GM18505 (cell line): ENCODE measurements around the gene ACVRL1.

Experiments
- ATAC-seq: cut with Tn5 transposase; IDR thresholded peaks from one replicate; pipeline ENCODE4 v1.9.1; 2021; ENCODE audit not compliant: unreplicated experiment
- POLR2A ChIP-seq: IDR thresholded peaks from 4 replicates; pipeline ENCODE4 v1.6.1; 2011; ENCODE audit warnings: borderline replicate concordance; ENCODE audit not compliant: insufficient read depth, insufficient read length; ENCODE audit errors: extremely low read depth

ACVRL1 gene

GRCh38 chr12:51887476-51888315 lies 19.6 kb upstream of the ACVRL1 start, which contains the start of gene ANKRD33:
Gene ANKRD33 (plus strand): TSS chr12:51888103. CDS start chr12:51888187, 84 bp downstream.
- no peak for TF ChIP-seq POLR2A
- no peak for ATAC-seq

DNA sequence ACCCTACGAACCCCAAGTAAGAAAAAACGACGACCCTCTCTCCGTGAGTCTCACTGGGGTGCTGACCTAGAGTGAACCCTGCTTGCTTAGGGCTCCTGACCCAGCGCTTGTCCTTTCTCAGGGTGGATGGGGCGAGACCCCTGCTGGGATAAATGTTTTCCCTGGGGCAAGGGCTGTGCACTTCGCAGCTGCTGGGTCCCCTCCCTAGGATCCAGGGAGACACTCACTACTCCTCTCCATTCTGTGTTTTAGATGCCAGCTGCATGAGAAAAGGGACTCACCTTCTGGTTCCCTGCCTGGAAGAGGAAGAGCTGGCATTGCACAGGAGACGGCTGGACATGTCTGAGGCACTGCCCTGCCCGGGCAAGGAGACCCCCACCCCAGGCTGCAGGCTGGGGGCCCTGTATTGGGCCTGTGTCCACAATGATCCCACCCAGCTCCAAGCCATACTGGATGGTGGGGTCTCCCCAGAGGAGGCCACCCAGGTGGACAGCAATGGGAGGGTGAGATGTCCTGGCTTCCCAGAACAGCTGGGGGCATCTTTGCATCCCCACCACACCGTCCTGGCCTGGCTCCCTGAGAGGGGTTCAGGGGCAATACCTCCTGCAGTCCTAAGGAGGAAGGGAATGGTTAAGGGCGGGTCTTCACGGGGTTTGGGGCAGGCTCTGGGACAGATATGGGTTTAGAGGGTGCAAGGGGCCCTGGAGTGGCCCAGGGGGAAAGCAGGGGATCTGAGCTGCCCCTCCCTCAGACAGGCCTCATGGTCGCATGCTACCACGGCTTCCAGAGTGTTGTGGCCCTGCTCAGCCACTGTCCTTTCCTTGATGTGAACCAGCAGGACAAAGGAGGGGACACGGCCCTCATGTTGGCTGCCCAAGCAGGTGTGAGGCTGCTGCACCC lies 18.7 kb upstream of the ACVRL1 start:
- no peak for ATAC-seq
- TF ChIP-seq POLR2A, result no peak

GRCh38 chr12:51889216-51890132 lies 17.8 kb upstream of the ACVRL1 start:
- no peak for TF ChIP-seq POLR2A
- no peak for ATAC-seq

DNA sequence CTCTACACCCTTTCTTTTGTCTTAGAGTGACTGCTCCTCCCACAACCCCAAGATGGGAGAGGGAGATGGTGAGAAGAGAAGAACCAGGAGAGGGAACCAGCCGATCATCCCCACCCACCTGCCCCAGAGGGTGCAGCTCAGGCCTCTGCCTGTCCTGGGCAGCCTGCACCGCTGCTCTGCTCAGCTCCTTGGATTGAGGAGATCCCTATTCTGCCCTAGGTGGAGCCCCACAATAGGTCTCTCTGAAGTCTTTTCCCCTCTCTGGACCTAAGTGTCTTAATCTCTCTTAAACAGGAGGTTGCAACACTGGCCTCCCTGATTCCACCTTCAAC lies 17.2 kb upstream of the ACVRL1 start:
- ATAC-seq, result no peak
- no peak for TF ChIP-seq POLR2A

DNA sequence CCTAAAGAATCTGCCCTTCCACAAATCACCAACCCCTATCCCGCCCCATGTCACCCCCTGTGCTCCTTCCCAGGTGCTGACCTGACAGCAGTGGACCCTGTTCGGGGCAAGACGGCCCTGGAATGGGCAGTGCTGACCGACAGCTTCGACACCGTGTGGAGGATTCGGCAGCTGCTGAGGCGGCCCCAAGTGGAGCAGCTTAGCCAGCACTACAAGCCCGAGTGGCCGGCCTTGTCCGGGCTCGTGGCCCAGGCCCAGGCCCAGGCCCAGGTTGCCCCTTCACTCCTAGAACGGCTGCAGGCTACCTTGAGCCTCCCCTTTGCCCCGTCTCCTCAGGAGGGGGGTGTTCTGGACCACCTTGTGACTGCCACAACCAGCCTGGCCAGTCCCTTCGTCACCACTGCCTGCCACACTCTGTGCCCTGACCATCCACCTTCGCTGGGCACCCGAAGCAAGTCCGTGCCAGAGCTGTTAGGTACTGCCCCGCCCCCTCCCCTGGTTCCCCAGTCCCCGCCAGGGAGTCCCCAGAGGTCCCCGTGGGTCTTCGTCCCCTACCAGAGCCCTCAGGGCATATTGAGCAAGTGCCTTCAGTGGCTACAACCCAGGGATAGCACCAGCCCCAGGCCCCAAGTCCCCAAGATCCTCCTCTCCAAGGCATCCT lies 16.7 kb upstream of the ACVRL1 start:
- no peak for ATAC-seq

DNA sequence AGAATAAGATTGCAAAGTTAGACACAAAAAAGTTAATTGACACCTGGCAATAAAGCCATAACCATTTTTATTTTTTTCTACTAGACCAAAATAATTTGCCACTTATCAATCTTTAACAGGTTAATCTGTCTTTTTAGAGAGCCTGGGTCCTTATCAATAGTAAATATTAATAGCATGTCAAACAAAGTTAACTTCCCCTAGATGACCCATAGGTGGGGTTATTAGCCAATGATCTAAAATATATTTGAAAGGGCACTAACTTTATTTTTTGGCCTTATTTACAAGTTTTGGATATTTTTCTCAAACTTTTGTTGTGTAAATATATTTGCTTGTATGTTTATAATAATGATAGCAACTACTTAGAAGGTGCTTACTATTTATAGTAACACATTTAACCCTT lies 15.5 kb upstream of the ACVRL1 start:
- no peak for ATAC-seq
- TF ChIP-seq POLR2A, result no peak

More for the DNA sequence above, 16.7 kb upstream of the ACVRL1 start:
- TF ChIP-seq POLR2A, result no peak

DNA sequence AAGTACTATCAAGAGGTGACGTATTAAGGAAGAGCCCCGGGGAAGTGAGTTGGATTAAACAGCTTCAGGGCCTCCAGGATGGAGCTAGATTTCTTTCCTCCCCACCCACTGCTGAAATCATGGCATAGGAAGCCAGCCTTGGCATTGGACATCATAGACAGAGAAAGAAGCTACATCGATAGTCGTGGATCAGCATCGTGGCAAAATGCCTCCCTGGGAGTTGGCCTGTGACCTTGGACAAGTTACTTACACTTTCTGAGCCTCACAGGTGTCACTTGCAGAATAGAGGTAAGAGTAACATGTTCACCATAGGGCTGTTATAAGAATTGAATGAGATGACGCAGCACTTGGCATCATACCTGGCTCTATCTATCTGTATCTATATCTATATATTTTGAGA lies 13.5 kb upstream of the ACVRL1 start:
- no peak for ATAC-seq
- no peak for TF ChIP-seq POLR2A

DNA sequence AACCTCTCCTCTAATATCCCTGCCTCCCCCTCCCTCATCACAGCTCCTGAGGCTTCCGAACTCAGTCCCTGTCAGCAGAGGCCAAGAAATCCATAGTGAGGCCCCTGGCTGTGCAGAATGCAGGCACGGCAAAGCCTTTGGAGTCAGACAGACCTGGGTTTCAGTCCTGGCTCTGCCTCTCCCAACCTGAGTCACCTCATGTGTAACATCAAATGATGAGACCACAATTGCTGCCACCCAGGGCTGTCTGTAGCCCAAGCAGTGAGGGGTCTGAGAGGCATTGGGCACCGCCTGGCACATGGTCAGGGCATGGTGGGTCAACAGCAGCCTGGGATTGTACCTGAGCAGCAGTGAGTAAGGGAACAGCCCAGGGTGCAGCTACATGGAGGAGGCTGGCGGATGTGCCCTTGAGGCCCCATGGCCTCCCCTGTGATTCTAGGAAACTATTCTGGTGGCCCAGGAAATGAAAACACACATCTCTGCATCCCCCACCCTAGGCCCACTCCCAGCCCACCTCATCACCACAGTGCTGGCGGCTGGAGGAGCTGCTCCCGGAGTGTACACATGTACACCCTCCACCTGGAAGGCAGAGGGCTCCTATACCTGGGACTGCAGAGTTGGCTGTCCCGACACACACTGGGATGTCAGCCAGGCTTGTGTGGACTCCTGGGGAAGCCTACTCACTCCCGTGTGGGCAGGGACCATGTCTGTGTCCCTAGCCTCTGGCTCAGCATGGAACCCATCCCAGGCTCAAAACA lies 11.7 kb upstream of the ACVRL1 start:
- no peak for ATAC-seq
- TF ChIP-seq POLR2A, result no peak

DNA sequence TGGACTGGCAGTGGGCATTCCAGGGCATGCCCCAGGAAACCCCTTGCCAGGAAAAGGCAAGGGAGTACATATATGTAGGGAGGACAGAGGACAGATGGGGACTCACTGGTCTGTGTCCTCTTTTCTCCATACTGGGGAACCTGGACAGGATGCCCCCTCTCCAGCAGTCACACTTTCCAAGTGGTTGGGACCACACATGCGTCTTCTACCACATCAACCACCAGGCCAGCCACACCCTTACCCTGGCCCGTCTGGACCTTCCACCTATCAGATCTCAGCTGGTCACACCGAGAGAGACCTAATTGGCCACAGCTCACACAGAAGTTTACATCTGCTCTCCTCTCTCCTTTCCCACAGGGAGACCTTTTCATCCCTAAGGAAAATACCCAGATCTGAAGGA lies 11.1 kb upstream of the ACVRL1 start:
- no peak for TF ChIP-seq POLR2A
- no peak for ATAC-seq

GRCh38 chr12:51897181-51897580 lies 10.1 kb upstream of the ACVRL1 start:
- no peak for ATAC-seq
- TF ChIP-seq POLR2A, result no peak

DNA sequence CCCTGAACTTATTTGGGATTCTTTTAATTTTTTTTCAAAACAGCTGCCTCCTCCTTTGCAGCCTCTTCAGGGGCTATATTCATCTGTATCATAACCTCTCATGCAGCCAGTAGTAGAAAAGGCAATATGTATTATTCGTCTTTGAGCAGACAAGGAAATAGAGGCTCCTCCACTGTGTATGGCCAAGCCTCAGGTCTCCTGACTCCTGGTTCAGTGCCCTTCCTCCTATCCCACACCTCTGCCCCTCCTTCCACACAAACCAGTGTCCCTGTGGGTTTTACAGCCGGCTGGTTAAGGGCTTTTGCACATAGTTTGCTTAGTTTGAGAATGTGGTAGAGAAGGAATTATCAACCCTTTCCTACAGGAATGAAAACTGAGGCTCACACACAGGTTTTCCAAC lies 8.8 kb upstream of the ACVRL1 start:
- no peak for TF ChIP-seq POLR2A
- no peak for ATAC-seq

DNA sequence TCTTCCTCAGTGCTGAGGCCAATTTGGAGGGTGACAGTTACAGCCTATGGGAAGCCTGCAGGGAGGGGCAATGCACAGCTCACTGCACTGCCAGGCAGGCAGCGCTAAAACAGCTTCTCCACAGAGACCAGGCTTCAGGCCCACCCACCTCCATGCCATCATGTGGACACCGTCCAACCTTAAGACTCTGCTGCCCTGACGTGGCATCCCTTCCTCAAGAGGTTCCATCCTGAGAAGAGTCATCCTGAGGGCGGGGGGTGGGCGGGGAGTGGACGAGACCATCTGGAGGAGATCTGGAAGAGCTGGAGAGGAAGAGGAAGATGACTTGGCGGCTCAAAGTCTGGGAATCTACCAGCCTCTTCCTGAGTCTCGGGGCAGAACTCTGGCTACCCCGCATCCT lies 8.4 kb upstream of the ACVRL1 start:
- no peak for TF ChIP-seq POLR2A
- ATAC-seq, result no peak
